Measurements from ENCODE around the gene OR2D3.

DNA sequence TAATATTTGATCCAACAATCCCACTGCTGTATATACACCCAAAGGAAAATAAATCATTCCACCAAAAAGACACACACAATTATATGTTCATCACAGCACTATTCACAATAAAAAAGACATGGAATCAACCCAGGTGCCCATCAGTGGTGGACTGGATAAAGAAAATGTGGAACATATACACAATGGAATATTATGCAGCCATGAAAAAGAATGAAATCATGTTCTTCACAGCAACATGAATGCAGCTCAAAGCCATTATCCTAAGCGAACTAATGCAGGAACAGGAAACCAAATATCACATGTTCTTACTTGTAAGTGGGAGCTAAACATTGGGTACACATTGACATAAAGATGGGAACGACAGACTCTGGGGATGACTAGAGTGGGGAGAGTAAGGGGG is 1.1 kb upstream of the OR2D3 start:
- TF ChIP-seq, protein P1, sequence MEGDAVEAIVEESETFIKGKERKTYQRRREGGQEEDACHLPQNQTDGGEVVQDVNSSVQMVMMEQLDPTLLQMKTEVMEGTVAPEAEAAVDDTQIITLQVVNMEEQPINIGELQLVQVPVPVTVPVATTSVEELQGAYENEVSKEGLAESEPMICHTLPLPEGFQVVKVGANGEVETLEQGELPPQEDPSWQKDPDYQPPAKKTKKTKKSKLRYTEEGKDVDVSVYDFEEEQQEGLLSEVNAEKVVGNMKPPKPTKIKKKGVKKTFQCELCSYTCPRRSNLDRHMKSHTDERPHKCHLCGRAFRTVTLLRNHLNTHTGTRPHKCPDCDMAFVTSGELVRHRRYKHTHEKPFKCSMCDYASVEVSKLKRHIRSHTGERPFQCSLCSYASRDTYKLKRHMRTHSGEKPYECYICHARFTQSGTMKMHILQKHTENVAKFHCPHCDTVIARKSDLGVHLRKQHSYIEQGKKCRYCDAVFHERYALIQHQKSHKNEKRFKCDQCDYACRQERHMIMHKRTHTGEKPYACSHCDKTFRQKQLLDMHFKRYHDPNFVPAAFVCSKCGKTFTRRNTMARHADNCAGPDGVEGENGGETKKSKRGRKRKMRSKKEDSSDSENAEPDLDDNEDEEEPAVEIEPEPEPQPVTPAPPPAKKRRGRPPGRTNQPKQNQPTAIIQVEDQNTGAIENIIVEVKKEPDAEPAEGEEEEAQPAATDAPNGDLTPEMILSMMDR (conservative IDR thresholded peaks at IDR 0.05) = no peak
- no peak for TF ChIP-seq ZFX (IDR thresholded peaks at IDR 0.05)

Measured in C4-2B (cell line).